ENCODE measurements around the gene KY.

DNA sequence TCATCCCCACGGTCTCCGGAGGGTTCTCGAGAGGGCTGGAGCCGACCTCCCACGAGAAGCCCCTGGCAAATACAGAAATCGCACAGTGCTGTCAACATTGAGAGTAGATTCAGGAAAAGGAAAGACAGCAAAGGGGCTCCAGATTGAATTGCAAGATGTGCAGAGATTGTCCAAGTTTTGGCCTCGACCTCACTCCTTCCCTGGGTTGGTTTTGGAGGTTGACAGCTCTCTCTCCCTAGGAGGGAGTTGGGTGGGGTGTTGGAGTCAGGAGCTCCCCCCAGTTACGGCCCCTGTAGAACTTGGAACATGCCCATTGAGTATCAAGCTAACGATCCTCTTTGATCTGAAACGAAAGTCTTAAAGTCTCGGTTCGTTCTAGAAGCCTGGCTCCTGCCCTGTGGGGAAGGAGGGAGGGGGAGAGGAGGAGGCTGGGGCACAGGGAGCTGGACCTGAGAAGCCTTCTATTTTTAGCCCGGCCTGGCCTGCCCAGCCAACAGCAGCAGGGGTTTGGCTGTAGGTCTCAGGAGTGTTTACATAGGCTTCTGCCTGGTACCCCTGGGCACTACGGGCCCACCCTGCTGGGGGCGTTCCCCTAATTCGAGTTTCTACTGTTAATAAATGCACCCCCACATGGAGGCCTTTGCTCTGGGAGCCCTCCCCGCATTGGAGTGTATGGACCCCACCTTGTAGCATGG, 672 bp upstream of the KY start:
- TF ChIP-seq SIN3A (IDR thresholded peaks at IDR 0.05; ENCODE audit: low read depth, low read length) (no peak), RAD21 (IDR thresholded peaks at IDR 0.05; ENCODE audit: insufficient read depth, low read depth, low read length) (no peak), NRF1 (conservative IDR thresholded peaks at IDR 0.05; ENCODE audit: low read depth, low read length) (no peak)
- TF ChIP-seq, protein P1, sequence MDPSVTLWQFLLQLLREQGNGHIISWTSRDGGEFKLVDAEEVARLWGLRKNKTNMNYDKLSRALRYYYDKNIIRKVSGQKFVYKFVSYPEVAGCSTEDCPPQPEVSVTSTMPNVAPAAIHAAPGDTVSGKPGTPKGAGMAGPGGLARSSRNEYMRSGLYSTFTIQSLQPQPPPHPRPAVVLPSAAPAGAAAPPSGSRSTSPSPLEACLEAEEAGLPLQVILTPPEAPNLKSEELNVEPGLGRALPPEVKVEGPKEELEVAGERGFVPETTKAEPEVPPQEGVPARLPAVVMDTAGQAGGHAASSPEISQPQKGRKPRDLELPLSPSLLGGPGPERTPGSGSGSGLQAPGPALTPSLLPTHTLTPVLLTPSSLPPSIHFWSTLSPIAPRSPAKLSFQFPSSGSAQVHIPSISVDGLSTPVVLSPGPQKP (IDR thresholded peaks at IDR 0.05; ENCODE audit: low read depth, low read length): no peak
